ENCODE data around the gene SLC46A1.

SLC46A1 gene

GRCh38 chr17:28421787-28422305, 15.8 kb upstream of the SLC46A1 start:
- no peak for TF ChIP-seq POLR2A (IDR thresholded peaks at IDR 0.05; ENCODE audit: low read depth, low read length)
- TF ChIP-seq TAF1 (IDR thresholded peaks at IDR 0.05; ENCODE audit: borderline replicate concordance, low read depth, low read length): no peak
- no peak for TF ChIP-seq POLR2AphosphoS5 (IDR thresholded peaks at IDR 0.05; ENCODE audit: low read depth, low read length)
- no peak for DNase-seq (ENCODE audit: insufficient read length)
- no peak for FAIRE-seq

GRCh38 chr17:28416703-28417311, 10.8 kb upstream of the SLC46A1 start:
- TF ChIP-seq TAF1 (IDR thresholded peaks at IDR 0.05; ENCODE audit: borderline replicate concordance, low read depth, low read length): no peak
- TF ChIP-seq POLR2AphosphoS5 (IDR thresholded peaks at IDR 0.05; ENCODE audit: low read depth, low read length): no peak
- no peak for TF ChIP-seq POLR2A (IDR thresholded peaks at IDR 0.05; ENCODE audit: low read depth, low read length)

GRCh38 chr17:28415886-28416285, 9.9 kb upstream of the SLC46A1 start:
- no peak for FAIRE-seq
- TF ChIP-seq POLR2A (IDR thresholded peaks at IDR 0.05; ENCODE audit: low read depth, low read length) (no peak), POLR2AphosphoS5 (IDR thresholded peaks at IDR 0.05; ENCODE audit: low read depth, low read length) (no peak), TAF1 (IDR thresholded peaks at IDR 0.05; ENCODE audit: borderline replicate concordance, low read depth, low read length) (no peak)
- DNase-seq (ENCODE audit: insufficient read length): no peak

More at GRCh38 chr17:28416703-28417311, 10.8 kb upstream of the SLC46A1 start:
- DNase-seq (ENCODE audit: insufficient read length) (peak; percentile 41), FAIRE-seq (peak; percentile 86)

- TF ChIP-seq POLR2AphosphoS5 (IDR thresholded peaks at IDR 0.05; ENCODE audit: low read depth, low read length) (no peak), POLR2A (IDR thresholded peaks at IDR 0.05; ENCODE audit: low read depth, low read length) (no peak), TAF1 (IDR thresholded peaks at IDR 0.05; ENCODE audit: borderline replicate concordance, low read depth, low read length) (no peak)
- DNase-seq (ENCODE audit: insufficient read length) (no peak), FAIRE-seq (no peak)
These were observed 7.8 kb upstream of the SLC46A1 start for GRCh38 chr17:28413804-28414203.

GRCh38 chr17:28412099-28412498, 6.1 kb upstream of the SLC46A1 start:
- DNase-seq (ENCODE audit: insufficient read length) (no peak), FAIRE-seq (no peak)
- TF ChIP-seq TAF1 (IDR thresholded peaks at IDR 0.05; ENCODE audit: borderline replicate concordance, low read depth, low read length) (no peak), POLR2A (IDR thresholded peaks at IDR 0.05; ENCODE audit: low read depth, low read length) (no peak), POLR2AphosphoS5 (IDR thresholded peaks at IDR 0.05; ENCODE audit: low read depth, low read length) (no peak)

- no peak for FAIRE-seq
- TF ChIP-seq POLR2A (IDR thresholded peaks at IDR 0.05; ENCODE audit: low read depth, low read length): no peak
- TF ChIP-seq POLR2AphosphoS5 (IDR thresholded peaks at IDR 0.05; ENCODE audit: low read depth, low read length): no peak
- TF ChIP-seq TAF1 (IDR thresholded peaks at IDR 0.05; ENCODE audit: borderline replicate concordance, low read depth, low read length): no peak
- DNase-seq (ENCODE audit: insufficient read length): no peak
These were observed 1.9 kb upstream of the SLC46A1 start for GRCh38 chr17:28407974-28408306.

GRCh38 chr17:28407130-28407973, 1.3 kb upstream of the SLC46A1 start:
- FAIRE-seq (no peak), DNase-seq (ENCODE audit: insufficient read length) (no peak)
- TF ChIP-seq POLR2AphosphoS5 (IDR thresholded peaks at IDR 0.05; ENCODE audit: low read depth, low read length): no peak
- TF ChIP-seq POLR2A (IDR thresholded peaks at IDR 0.05; ENCODE audit: low read depth, low read length): no peak
- TF ChIP-seq TAF1 (IDR thresholded peaks at IDR 0.05; ENCODE audit: borderline replicate concordance, low read depth, low read length): no peak

- TF ChIP-seq TAF1 (IDR thresholded peaks at IDR 0.05; ENCODE audit: borderline replicate concordance, low read depth, low read length): no peak
- no peak for DNase-seq (ENCODE audit: insufficient read length)
- FAIRE-seq: peak; percentile 9
These were observed 432 bp upstream of the SLC46A1 start for GRCh38 chr17:28406473-28406814.

- no peak for DNase-seq (ENCODE audit: insufficient read length)
- FAIRE-seq: no peak
- TF ChIP-seq POLR2A (IDR thresholded peaks at IDR 0.05; ENCODE audit: low read depth, low read length): no peak
These were observed 1.0 kb downstream of the SLC46A1 start for GRCh38 chr17:28404812-28405570.

GRCh38 chr17:28404461-28404811, 1.6 kb downstream of the SLC46A1 start:
- DNase-seq (ENCODE audit: insufficient read length) (no peak), FAIRE-seq (no peak)
- TF ChIP-seq POLR2A (IDR thresholded peaks at IDR 0.05; ENCODE audit: low read depth, low read length) (no peak), TAF1 (IDR thresholded peaks at IDR 0.05; ENCODE audit: borderline replicate concordance, low read depth, low read length) (no peak), POLR2AphosphoS5 (IDR thresholded peaks at IDR 0.05; ENCODE audit: low read depth, low read length) (no peak)

GRCh38 chr17:28404007-28404406, 2.0 kb downstream of the SLC46A1 start:
- FAIRE-seq (no peak), DNase-seq (ENCODE audit: insufficient read length) (no peak)
- TF ChIP-seq POLR2A (IDR thresholded peaks at IDR 0.05; ENCODE audit: low read depth, low read length): no peak
- TF ChIP-seq TAF1 (IDR thresholded peaks at IDR 0.05; ENCODE audit: borderline replicate concordance, low read depth, low read length): no peak
- no peak for TF ChIP-seq POLR2AphosphoS5 (IDR thresholded peaks at IDR 0.05; ENCODE audit: low read depth, low read length)

GRCh38 chr17:28402844-28403243, 3.2 kb downstream of the SLC46A1 start:
- TF ChIP-seq TAF1 (IDR thresholded peaks at IDR 0.05; ENCODE audit: borderline replicate concordance, low read depth, low read length) (no peak), POLR2A (IDR thresholded peaks at IDR 0.05; ENCODE audit: low read depth, low read length) (no peak), POLR2AphosphoS5 (IDR thresholded peaks at IDR 0.05; ENCODE audit: low read depth, low read length) (no peak)
- FAIRE-seq: no peak
- no peak for DNase-seq (ENCODE audit: insufficient read length)

Data from GM12892 (cell line).